ENCODE results near the gene SLC38A8.

SLC38A8 gene

DNA sequence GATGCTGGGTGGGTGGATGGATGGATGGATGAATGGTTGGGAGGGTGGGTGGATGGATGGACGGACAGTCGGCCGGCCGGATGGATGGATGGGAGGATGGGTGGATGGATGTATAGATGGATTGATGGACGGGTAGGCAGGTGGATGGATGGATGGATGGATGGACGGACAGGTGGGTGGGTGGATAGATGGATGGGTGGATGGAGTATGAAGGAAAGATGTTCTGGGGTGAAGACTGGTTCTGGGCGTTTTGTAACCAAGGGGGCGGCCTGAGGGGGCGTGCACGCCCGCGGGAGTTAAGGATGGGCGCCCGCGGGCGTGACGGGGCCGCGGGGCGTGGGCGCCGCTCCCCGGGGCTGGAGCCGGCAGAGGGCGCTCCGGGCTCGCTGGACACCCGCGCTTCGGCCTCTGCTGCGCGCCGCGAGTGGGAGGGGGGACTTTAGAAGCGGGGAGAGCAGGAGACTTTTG is 74.7 kb downstream of the SLC38A8 start, which contains the start of gene NECAB2:
TSS of gene NECAB2 (plus strand) at position 407 of the 468 bp plus-strand sequence. CDS start 405 bp downstream, outside the sequence.
- no peak for DNase-seq

GRCh38 chr16:83967091-83967490 is 75.5 kb downstream of the SLC38A8 start:
- no peak for DNase-seq

DNA sequence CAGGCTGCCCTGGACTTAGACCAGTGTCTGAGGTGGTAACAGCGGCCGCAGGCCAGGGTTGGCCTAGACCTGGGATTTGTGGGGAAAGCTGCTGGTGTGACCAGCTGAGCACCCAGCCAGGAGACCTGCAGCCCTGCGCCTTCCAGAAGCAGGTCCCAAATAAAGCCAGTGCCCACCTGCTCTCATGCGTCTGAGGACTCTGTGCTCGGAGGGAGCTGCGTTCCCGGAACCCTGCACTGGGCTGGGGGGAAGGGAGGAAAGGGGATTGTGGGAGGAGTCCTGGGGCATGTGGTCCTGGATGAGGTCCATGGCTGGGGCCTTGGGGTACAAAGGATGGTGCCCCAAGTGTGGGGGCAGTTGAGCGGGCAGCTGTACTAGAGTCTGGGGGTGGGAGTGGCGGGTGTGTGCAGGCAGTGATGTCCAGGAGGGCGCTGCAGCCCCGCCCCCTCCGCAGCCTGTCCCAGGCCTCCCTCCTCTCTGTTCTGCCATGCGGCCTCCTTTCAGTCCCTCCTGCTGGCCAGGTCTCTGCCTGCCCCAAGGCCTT is 76.4 kb downstream of the SLC38A8 start:
- DNase-seq: no peak

DNA sequence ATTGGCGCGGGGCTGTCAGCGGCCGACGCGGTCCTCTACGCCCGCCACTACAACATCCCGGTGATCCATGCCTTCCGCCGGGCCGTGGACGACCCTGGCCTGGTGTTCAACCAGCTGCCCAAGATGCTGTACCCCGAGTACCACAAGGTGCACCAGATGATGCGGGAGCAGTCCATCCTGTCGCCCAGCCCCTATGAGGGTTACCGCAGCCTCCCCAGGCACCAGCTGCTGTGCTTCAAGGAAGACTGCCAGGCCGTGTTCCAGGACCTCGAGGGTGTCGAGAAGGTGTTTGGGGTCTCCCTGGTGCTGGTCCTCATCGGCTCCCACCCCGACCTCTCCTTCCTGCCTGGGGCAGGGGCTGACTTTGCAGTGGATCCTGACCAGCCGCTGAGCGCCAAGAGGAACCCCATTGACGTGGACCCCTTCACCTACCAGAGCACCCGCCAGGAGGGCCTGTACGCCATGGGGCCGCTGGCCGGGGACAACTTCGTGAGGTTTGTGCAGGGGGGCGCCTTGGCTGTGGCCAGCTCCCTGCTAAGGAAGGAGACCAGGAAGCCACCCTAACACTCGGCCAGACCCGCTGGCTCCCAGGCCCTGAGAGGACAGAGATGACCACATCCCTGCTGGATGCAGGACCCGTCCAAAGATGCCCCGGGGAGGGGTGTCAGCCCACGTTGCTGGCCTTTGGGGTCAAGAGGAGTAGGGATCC is 77.0 kb downstream of the SLC38A8 start:
- no peak for DNase-seq

DNA sequence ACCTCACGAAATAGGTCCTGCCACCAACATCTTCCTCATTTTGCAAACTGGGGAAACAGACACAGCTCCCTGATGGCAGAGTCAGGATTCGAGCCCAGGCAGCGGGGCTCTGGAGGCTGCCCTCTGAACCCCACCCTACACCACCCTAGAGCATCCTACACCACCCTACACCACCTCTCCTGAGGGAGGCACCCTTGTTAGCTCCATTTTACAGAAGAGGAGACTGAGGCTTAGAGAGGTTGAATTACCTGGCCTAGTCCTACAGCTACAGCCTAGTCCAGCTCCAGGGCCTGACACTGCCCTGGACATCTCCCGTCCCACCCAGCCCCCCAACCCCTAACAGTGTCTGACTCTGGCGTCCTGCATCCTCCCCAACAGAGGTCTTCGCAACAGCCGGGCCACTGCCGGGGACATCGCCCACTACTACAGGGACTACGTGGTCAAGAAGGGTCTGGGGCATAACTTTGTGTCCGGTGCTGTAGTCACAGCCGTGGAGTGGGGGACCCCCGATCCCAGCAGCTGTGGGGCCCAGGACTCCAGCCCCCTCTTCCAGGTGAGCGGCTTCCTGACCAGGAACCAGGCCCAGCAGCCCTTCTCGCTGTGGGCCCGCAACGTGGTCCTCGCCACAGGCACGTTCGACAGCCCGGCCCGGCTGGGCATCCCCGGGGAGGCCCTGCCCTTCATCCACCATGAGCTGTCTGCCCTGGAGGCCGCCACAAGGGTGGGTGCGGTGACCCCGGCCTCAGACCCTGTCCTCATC is 77.7 kb downstream of the SLC38A8 start:
- DNase-seq: no peak

GRCh38 chr16:83963277-83964119 is 79.1 kb downstream of the SLC38A8 start:
- DNase-seq: no peak

GRCh38 chr16:83961591-83961990 is 81.0 kb downstream of the SLC38A8 start:
- DNase-seq: no peak

GRCh38 chr16:83960521-83961249 is 81.9 kb downstream of the SLC38A8 start:
- no peak for DNase-seq

Measured in stimulated activated CD4-positive, alpha-beta T cell treated with anti-CD3 and anti-CD28 coated beads, Interleukin-1b, Interleukin-23, amount 100 ng/mL, for 48 hours (primary cell).